Smooth muscle cell (in vitro differentiated cells): ENCODE data around the gene YRDC. TPM values are rescaled to one million over a fixed set of nuclear protein-coding genes. Genes with fewer than 3 reads are reported as not detected.

Experiments
- DNase-seq: peaks from one replicate; lab custom pipeline; 2025; ENCODE audit not compliant: unreplicated experiment; lab: John Stamatoyannopoulos, UW
- H2AFZ ChIP-seq: fragments of 200-600 bp; sonication (generic); 2 replicates; pipeline ENCODE4 v1.6.0; 2016; ENCODE audit warnings: antibody characterized with exemption, low read depth, mild to moderate bottlenecking
- H3F3A ChIP-seq: fragments of 200-600 bp; sonication (generic); 2 replicates; pipeline ENCODE4 v1.6.0; 2017; ENCODE audit warnings: antibody characterized with exemption, low read depth
- H3K27ac ChIP-seq: fragments of 200-600 bp; sonication (generic); 2 replicates; pipeline ENCODE4 v1.5.1; 2016; ENCODE audit warnings: low read depth, mild to moderate bottlenecking
- H3K27me3 ChIP-seq: fragments of 200-600 bp; sonication (generic); 2 replicates; pipeline ENCODE4 v1.6.1; 2016; ENCODE audit warnings: low read depth, mild to moderate bottlenecking
- H3K36me3 ChIP-seq: fragments of 200-600 bp; sonication (generic); 2 replicates; pipeline ENCODE4 v1.5.1; 2016; ENCODE audit warnings: low read depth
- H3K4me1 ChIP-seq: fragments of 200-600 bp; sonication (generic); 2 replicates; pipeline ENCODE4 v1.5.1; 2016; ENCODE audit warnings: low read depth
- H3K4me2 ChIP-seq: fragments of 200-600 bp; sonication (generic); 2 replicates; pipeline ENCODE4 v1.6.0; 2016; ENCODE audit warnings: mild to moderate bottlenecking
- H3K4me3 ChIP-seq: fragments of 200-600 bp; sonication (generic); 2 replicates; pipeline ENCODE4 v1.5.1; 2016; ENCODE audit warnings: mild to moderate bottlenecking
- H3K79me2 ChIP-seq: fragments of 200-600 bp; sonication (generic); 2 replicates; pipeline ENCODE4 v1.6.0; 2016; ENCODE audit warnings: low read depth, mild to moderate bottlenecking
- H3K9ac ChIP-seq: fragments of 200-600 bp; sonication (generic); 2 replicates; pipeline ENCODE4 v1.6.0; 2016; ENCODE audit warnings: low read depth
- H3K9me3 ChIP-seq: fragments of 200-600 bp; sonication (generic); replicated peaks from 2 replicates; pipeline ENCODE4 v1.5.1; 2016; ENCODE audit warnings: low read depth
- H4K20me1 ChIP-seq: fragments of 200-600 bp; sonication (generic); 2 replicates; pipeline ENCODE4 v1.6.0; 2016; ENCODE audit warnings: low read depth
- CTCF ChIP-seq: fragments of 200-600 bp; sonication (generic); IDR thresholded peaks from 2 replicates; pipeline ENCODE4 v1.5.1; 2017; ENCODE audit warnings: borderline replicate concordance, mild to moderate bottlenecking, antibody characterized with exemption; ENCODE audit not compliant: insufficient read depth, poor library complexity, severe bottlenecking
- whole genome bisulfite sequencing: methylation state at CpG from one replicate; pipeline ENCODE4 v1.1.7; 2016; ENCODE audit warnings: low lambda C conversion rate; 5-methylcytosine and 5-hydroxymethylcytosine counted together
- polyA plus RNA-seq: library from polyadenylated mRNA; unstranded; fragments of >200 nt; fragmentation: Nextera tagmentation; extraction: Ambion mirVana; gene quantifications from 2 replicates; pipeline ENCODE4 v1.2.1, GENCODE V29; 2016
- total RNA-seq: library from RNA; depleted of rRNA; stranded (reverse); fragments of >200 nt; gene quantifications from 2 replicates; pipeline ENCODE4 v1.2.3, GENCODE V29; 2014

YRDC gene
- total and polyA plus RNA-seq, 2 experiments from 2014 or later = 29.6 to 46.0 TPM

GRCh38 chr1:37764414-37764825 lies 43.6 kb downstream of the YRDC start:
- Histone ChIP-seq H2AFZ (no peak overlapping the region), H4K20me1 (no peaks in the 10 kb centered on the region), H3K36me3 (no peaks in the 10 kb centered on the region), H3K4me2 (no peak overlapping the region), H3K9me3 (no peaks in the 10 kb centered on the region), H3K27me3 (peaks cover 91% of the 10 kb centered on the region), H3K79me2 (no peaks in the 10 kb centered on the region), H3K4me1 (no peaks in the 10 kb centered on the region), H3K4me3 (no peak overlapping the region), H3K27ac (no peak overlapping the region), H3K9ac (no peak overlapping the region), H3F3A (no peaks in the 10 kb centered on the region)
- TF ChIP-seq CTCF = no peak
- DNase-seq = no peak
- WGBS = 16% methylated on average over 29 of the region's 29 CpGs

- no peak overlapping the region for H3K4me2 ChIP-seq
- no peaks in the 10 kb centered on the region for H4K20me1 ChIP-seq
- no peak overlapping the region for H3K4me3 ChIP-seq
- TF ChIP-seq CTCF = no peak
- H3K27ac ChIP-seq = no peak overlapping the region
- H3F3A ChIP-seq = no peaks in the 10 kb centered on the region
- no peaks in the 10 kb centered on the region for H3K4me1 ChIP-seq
- no peaks in the 10 kb centered on the region for H3K79me2 ChIP-seq
- no peak overlapping the region for H3K9ac ChIP-seq
- no peak overlapping the region for H2AFZ ChIP-seq
- no peaks in the 10 kb centered on the region for H3K36me3 ChIP-seq
- WGBS = 38% methylated on average over 25 of the region's 25 CpGs
- peaks cover 91% of the 10 kb centered on the region for H3K27me3 ChIP-seq
- H3K9me3 ChIP-seq = no peaks in the 10 kb centered on the region
- no peak for DNase-seq
These were observed 44.1 kb downstream of the YRDC start for GRCh38 chr1:37763791-37764413.

- no peaks in the 10 kb centered on the region for H3K36me3 ChIP-seq
- TF ChIP-seq CTCF = no peak
- H3K27me3 ChIP-seq = peaks cover 91% of the 10 kb centered on the region
- DNase-seq = no peak
- no peak overlapping the region for H3K4me2 ChIP-seq
- 50% methylated on average over 2 of the region's 2 CpGs for WGBS
- H3K9me3 ChIP-seq = no peaks in the 10 kb centered on the region
- H3K4me1 ChIP-seq = no peaks in the 10 kb centered on the region
- H3K27ac ChIP-seq = no peak overlapping the region
- no peak overlapping the region for H3K9ac ChIP-seq
- no peak overlapping the region for H2AFZ ChIP-seq
- H3K4me3 ChIP-seq = no peak overlapping the region
- H3F3A ChIP-seq = no peaks in the 10 kb centered on the region
- no peaks in the 10 kb centered on the region for H3K79me2 ChIP-seq
- no peaks in the 10 kb centered on the region for H4K20me1 ChIP-seq
These were observed 45.5 kb downstream of the YRDC start for GRCh38 chr1:37762516-37762915.

GRCh38 chr1:37761416-37762095 lies 46.5 kb downstream of the YRDC start:
- H2AFZ ChIP-seq = no peak overlapping the region

More at GRCh38 chr1:37761416-37762095, 46.5 kb downstream of the YRDC start:
- Histone ChIP-seq H3K4me3 (no peak overlapping the region), H3K27me3 (peaks cover 91% of the 10 kb centered on the region), H3K27ac (no peak overlapping the region), H3K4me2 (no peak overlapping the region), H3F3A (no peaks in the 10 kb centered on the region), H3K9ac (no peak overlapping the region), H3K79me2 (no peaks in the 10 kb centered on the region), H3K4me1 (no peaks in the 10 kb centered on the region), H3K36me3 (no peaks in the 10 kb centered on the region), H3K9me3 (no peaks in the 10 kb centered on the region), H4K20me1 (no peaks in the 10 kb centered on the region)
- no peak for DNase-seq
- WGBS = 85% methylated on average over 64 of the region's 68 CpGs
- no peak for TF ChIP-seq CTCF
